ENCODE data around the gene LSG1.

DNA sequence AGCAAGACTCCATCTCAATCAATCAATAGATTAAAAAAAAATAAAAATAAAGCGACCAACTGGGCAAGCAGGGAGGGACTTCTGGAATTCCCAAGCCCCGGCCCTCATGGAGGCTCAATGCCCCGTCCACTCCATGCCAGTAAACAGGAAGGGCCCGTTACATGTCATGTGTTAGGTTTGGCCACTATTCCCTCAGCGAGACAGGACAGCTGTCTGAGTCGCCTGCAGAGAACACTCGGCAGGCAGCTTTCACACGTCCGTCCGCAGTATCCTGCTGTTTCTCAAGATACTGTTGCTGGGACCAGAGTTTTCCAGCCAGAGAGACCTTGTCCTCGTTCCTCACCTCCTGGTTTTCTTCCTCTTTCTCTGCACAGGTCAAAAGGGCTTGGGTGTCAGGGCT is 56.8 kb downstream of the LSG1 start:
- TF ChIP-seq PATZ1 (CRISPR knock-in tag; IDR thresholded peaks at IDR 0.05; ENCODE audit: borderline replicate concordance) (no peak), ARNTL (CRISPR knock-in tag; IDR thresholded peaks at IDR 0.05; ENCODE audit: borderline replicate concordance, low read depth) (no peak), ZFP3 (CRISPR knock-in tag; IDR thresholded peaks at IDR 0.05) (no peak), ESRRG (CRISPR knock-in tag; IDR thresholded peaks at IDR 0.05) (no peak), CREB5 (CRISPR knock-in tag; IDR thresholded peaks at IDR 0.05; ENCODE audit: low read depth) (no peak), RARB (CRISPR knock-in tag; IDR thresholded peaks at IDR 0.05) (no peak)
